Thoracic aorta (tissue), 2 donors: ENCODE measurements around the gene STUB1. TPM values are rescaled to one million over a fixed set of nuclear protein-coding genes. Genes with fewer than 3 reads are reported as not detected.
A peak's percentile ranks its signal among the peaks of the same experiment; 100 is the strongest.

ENCODE experiments used
- ATAC-seq: fragments of 150-250 bp; one replicate; pipeline ENCODE4 v1.8.0; 2017; ENCODE audit warnings: low read depth; ENCODE audit not compliant: insufficient number of reproducible peaks, low FRiP score
- DNase-seq: peaks from one replicate; pipeline ENCODE4 v3.0.0-alpha.2; 2020; ENCODE audit warnings: low spot score
- H3K27ac ChIP-seq, 2 donors: fragments of 200-600 bp; sonication (generic); 1 replicate in 1 of 2; 2 replicates in 1 of 2; pipeline ENCODE4 v1.5.1; 2016; ENCODE audit warnings: mild to moderate bottlenecking in 2 of 2, moderate library complexity in 2 of 2
- H3K27me3 ChIP-seq: fragments of 200-600 bp; sonication (generic); replicated peaks from 2 replicates; pipeline ENCODE4 v1.6.0; 2016; ENCODE audit warnings: mild to moderate bottlenecking; ENCODE audit not compliant: insufficient read depth
- H3K36me3 ChIP-seq: fragments of 200-600 bp; sonication (generic); one replicate; pipeline ENCODE4 v1.5.1; 2016
- H3K4me1 ChIP-seq, 2 donors: fragments of 200-600 bp; sonication (generic); 1 replicate in 1 of 2; 2 replicates in 1 of 2; pipeline versions ENCODE4 v1.5.1 to v1.6.0; 2016; ENCODE audit warnings: low read depth in 2 of 2, mild to moderate bottlenecking in 1 of 2; ENCODE audit not compliant: control insufficient read depth in 1 of 2
- H3K4me3 ChIP-seq: fragments of 200-600 bp; sonication (generic); 2 replicates; pipeline ENCODE4 v1.5.1; 2016; ENCODE audit warnings: mild to moderate bottlenecking
- H3K9me3 ChIP-seq: fragments of 200-600 bp; sonication (generic); 2 replicates; pipeline ENCODE4 v1.5.1; 2016
- total RNA-seq, 2 donors: library from RNA; depleted of rRNA; stranded (reverse); fragments of >200 nt; gene quantifications; one replicate each; pipeline versions ENCODE4 v1.1.0 to v1.2.3, GENCODE V29; 2016
- TF ChIP-seq, protein P1 (sequence below): fragments of 200-600 bp; sonication (generic); IDR thresholded peaks from one replicate; pipeline ENCODE4 v1.5.1; 2019; ENCODE audit warnings: antibody characterized with exemption

The STUB1 gene
- total RNA-seq, 2 donors from 2014 or later, result 103 to 145 TPM

DNA sequence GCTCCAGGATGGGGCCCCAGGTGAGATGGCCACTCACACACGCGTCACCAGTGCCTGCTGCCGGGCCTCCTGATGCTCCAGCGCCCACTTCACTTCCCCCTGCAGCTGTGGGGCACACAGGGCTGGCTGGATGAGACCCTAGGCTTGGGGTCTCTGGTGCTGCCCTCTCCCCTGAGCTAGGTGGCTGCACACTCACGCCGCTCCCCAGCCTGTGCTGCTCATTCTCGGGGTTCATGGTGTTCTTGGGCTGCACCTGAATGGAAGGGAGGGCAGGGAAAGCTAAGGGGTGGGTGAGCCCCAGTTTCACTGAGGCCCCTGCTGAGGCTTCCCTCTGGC lies 44.8 kb downstream of the STUB1 start:
- H3K36me3 ChIP-seq, result no peaks in the 10 kb centered on the region
- TF ChIP-seq, protein P1, sequence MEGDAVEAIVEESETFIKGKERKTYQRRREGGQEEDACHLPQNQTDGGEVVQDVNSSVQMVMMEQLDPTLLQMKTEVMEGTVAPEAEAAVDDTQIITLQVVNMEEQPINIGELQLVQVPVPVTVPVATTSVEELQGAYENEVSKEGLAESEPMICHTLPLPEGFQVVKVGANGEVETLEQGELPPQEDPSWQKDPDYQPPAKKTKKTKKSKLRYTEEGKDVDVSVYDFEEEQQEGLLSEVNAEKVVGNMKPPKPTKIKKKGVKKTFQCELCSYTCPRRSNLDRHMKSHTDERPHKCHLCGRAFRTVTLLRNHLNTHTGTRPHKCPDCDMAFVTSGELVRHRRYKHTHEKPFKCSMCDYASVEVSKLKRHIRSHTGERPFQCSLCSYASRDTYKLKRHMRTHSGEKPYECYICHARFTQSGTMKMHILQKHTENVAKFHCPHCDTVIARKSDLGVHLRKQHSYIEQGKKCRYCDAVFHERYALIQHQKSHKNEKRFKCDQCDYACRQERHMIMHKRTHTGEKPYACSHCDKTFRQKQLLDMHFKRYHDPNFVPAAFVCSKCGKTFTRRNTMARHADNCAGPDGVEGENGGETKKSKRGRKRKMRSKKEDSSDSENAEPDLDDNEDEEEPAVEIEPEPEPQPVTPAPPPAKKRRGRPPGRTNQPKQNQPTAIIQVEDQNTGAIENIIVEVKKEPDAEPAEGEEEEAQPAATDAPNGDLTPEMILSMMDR, result no peak
- H3K4me3 ChIP-seq, result no peak overlapping the region
- ATAC-seq, result no peak
- no peaks in the 10 kb centered on the region for H3K27me3 ChIP-seq
- no peaks in the 10 kb centered on the region for H3K9me3 ChIP-seq
- no peak for DNase-seq
- peaks cover 23 to 35% of the 10 kb centered on the region in 2 donors for H3K4me1 ChIP-seq
- H3K27ac ChIP-seq, result no peak overlapping the region

DNA sequence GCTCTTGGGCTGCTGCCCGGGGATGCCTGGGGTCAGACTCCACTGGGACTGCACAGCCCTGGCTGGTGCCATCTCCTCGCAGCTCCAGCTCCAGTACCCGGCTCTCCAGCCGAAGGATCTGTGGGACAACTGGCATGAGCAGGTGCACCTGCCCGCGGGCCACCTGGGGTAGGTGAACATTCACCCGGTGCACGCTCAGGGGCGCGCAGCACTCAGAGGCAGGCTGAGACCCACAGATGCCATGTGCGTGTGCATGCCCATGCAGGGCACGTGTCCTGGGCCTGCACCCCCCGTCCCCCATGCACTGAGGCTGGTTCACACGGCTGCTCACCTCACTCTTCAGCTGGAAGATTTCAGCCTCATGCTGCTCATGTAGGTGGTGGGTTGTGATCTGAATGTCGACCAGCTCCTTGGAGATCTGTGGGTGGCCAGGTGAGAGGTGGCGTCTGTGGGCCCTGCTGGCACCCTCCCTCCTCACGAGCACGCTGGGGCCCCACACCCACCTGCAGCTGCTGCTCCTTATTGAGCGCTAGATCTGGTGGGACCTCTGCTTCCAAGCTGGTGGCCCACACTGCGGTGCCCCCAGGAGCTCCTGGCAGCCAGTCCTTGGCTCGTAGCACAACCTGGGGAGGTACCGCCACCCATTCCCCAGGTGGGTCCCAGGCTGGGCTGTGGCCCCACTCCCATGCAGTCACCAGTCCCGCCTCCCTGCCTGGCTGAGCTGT lies 45.4 kb downstream of the STUB1 start:
- H3K27ac ChIP-seq, result no peak overlapping the region
- no peak for ATAC-seq
- no peak for DNase-seq
- no peaks in the 10 kb centered on the region for H3K9me3 ChIP-seq
- H3K4me3 ChIP-seq, result no peak overlapping the region
- H3K4me1 ChIP-seq, result peaks cover 18 to 30% of the 10 kb centered on the region in 2 donors
- H3K36me3 ChIP-seq, result no peaks in the 10 kb centered on the region
- TF ChIP-seq, protein P1, result no peak
- no peaks in the 10 kb centered on the region for H3K27me3 ChIP-seq

DNA sequence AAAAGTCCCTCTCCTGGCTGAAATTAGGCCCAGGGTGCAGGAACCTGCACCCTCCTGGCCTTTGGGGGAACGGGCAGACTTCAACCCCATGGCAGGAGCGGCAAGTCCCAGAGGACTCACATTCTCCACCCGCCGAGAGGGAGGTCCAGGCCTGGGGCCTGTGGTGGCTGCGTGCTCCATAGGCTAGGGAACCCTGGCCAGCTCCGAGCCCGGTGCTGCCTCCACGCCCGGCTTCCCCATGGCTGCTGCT lies 45.9 kb downstream of the STUB1 start:
- H3K4me3 ChIP-seq, result peak overlapping the region; percentile 71
- DNase-seq, result no peak

DNA sequence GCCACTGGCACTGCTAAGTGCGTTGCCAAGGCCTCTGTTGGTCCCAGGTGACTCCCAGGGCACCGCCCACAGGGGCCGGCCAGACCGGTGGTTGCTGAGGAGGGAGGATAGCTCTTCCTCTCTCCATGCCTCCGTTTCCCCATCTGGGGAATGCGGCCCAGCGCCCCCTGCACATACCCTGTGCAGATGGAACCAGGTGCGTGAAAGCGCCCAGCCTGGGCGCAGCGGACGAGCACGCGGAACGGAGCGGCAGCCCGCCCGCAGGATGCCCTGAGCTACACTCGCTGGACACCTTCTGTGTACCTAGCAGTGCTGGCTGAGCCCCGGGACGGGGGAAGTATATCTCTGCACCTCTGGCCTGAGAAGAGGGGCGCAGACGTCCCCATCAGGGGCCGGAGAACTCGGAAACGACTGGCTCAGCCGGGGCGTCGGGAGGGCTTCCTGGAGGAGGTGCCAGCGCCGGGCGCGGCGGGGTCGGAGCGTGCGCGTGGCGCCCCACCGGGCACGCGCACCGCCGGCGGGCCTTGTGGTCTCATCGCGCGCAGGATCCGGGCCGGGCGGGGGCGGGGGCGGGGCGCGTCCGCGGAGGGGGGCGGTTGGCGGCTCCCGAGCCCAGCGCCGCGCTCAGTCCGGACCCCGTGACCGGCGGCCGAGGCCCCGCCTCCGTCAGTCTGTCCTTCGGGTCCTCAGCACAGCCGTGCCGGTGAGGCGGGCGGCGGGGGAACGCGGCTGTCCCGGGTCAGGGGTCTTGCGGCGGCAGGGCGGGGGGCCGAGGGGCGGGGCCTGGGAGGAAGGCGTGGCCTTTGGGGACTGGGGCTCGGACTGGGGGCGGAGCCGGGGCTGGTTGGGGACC lies 46.5 kb downstream of the STUB1 start, which contains the start of the genes CCDC78 and HAGHL:
TSS of gene CCDC78 (minus strand) at position 6 of the 853 bp plus-strand sequence. CDS start 76 bp downstream, outside the sequence.
TSS of gene HAGHL (plus strand) at position 669 of the 853 bp plus-strand sequence. CDS start 404 bp downstream, outside the sequence.
- Histone ChIP-seq H3K27me3 (no peaks in the 10 kb centered on the region), H3K36me3 (peaks cover 3% of the 10 kb centered on the region), H3K4me1 (peaks cover 14 to 26% of the 10 kb centered on the region in 2 donors), H3K9me3 (no peaks in the 10 kb centered on the region), H3K27ac (no peak within 1 kb of the TSS), H3K4me3 (peak within 1 kb of the TSS; percentile 71)
- DNase-seq, result no peak
- TF ChIP-seq, protein P1, result no peak
- ATAC-seq, result peak; percentile 26

More for the DNA sequence above, 45.9 kb downstream of the STUB1 start:
- TF ChIP-seq, protein P1, result no peak
- Histone ChIP-seq H3K27me3 (no peaks in the 10 kb centered on the region), H3K4me1 (peaks cover 18 to 30% of the 10 kb centered on the region in 2 donors), H3K27ac (no peak overlapping the region), H3K9me3 (no peaks in the 10 kb centered on the region), H3K36me3 (no peaks in the 10 kb centered on the region)
- ATAC-seq, result no peak

DNA sequence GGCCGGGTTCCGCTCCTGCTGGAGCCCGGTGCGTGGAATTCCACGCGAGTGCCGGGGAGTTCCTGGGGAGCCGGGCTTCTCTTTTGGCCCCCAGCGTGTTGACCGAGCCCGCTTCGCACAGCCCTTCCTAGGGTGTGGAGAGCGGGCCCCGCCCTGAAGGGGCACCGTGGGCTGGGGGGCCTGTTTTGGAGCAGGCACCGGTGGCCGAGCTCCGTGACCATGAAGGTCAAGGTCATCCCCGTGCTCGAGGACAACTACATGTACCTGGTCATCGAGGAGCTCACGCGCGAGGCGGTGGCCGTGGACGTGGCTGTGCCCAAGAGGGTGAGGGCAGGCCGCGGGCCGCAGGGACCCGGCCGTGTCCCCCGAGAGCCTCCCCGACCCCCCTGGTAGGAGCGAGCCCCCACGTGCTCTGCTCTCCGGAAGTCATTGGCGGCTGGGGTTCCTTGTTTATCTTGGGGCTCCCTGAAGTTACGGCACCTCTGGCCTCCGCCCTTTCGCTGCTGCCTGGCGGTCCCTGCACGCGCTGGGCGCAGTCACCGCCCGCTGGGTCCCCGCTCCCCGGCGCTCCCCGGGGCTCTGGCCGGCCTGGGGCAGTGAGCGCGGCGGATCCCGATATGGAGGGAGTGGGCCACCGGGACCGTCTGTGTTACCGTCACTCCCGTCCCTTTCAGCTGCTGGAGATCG lies 47.2 kb downstream of the STUB1 start:
- Histone ChIP-seq H3K27me3 (no peaks in the 10 kb centered on the region), H3K9me3 (no peaks in the 10 kb centered on the region), H3K4me3 (peak overlapping the region; percentile 71), H3K4me1 (peaks cover 11 to 19% of the 10 kb centered on the region in 2 donors), H3K36me3 (peaks cover 8% of the 10 kb centered on the region), H3K27ac (no peak overlapping the region)
- ATAC-seq (no peak), DNase-seq (no peak)
- TF ChIP-seq, protein P1, result no peak
